GM18907 (cell line): ENCODE data around the gene OGDH.
"Not testable (repeated sequence)": the region's sequence is repeated elsewhere in the genome, so short reads cannot be mapped to it uniquely, and the experiment has no call there.

ENCODE experiments used
- ATAC-seq: cut with Tn5 transposase; IDR thresholded peaks from one replicate; pipeline ENCODE4 v1.9.1; 2021; ENCODE audit warnings: mild to moderate bottlenecking, moderate library complexity; ENCODE audit not compliant: unreplicated experiment

The OGDH gene

DNA sequence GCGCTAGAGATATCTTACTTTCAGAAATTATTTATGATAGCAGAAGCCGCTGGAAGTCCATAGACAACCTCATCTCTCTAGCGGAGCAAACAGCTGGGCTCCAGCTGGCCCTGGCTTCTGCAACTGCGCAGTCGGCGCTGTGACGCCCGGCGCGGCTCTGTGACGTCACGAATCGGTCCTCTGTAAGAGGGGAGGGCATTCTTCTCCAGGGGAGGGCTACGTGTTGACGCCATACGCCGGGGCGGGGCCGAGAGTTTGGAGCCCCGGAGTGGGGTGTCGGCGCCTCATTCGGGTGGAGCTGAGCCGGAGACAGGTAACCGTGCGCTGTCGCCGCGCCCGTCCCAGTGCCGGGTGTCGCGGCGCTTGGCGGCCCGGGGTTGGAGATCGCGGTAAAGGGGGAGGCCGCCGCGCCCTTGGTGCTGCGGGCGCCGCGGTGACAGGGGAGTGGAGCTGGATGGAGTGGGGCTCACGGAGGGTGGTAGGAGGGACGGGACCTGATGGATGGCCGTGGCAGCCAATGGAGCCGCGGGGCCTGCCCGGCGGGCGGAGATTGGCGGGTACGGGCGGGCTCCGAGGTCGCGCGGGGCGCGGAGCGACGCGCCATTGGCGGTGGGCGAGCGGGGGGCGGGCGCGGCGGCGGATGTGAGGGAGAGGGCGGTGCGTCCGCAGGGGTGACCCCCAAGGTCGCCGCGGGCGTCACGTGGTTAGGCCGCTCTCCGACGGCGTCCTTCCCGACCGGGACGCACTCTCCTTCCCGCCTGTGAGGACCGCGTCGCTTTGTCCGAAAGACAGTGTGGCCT is at the start of gene OGDH:
TSS of gene OGDH (plus strand) at position 287 of the 800 bp plus-strand sequence. CDS start 17,717 bp downstream, outside the sequence.
- ATAC-seq = peak; percentile 95

DNA sequence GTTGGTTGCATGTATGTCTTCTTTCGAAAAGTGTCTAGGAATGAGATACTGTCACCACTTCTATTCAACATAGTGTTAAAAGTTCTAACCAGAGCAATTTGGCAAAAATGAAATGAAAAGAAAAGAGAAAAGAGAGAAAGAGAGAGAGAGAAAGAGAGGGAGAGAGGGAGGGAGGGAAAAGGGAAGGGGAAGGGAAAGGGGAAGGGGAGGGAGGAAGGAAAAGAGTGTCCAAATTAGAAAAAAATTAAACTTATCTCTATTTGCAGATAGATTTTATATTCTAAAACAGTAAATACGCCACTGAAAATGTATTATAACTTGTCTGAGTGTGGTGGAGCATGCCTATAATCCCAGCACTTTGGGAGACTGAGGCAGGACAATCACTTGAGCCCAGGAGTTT is 48.9 kb upstream of the OGDH start:
- no peak for ATAC-seq

DNA sequence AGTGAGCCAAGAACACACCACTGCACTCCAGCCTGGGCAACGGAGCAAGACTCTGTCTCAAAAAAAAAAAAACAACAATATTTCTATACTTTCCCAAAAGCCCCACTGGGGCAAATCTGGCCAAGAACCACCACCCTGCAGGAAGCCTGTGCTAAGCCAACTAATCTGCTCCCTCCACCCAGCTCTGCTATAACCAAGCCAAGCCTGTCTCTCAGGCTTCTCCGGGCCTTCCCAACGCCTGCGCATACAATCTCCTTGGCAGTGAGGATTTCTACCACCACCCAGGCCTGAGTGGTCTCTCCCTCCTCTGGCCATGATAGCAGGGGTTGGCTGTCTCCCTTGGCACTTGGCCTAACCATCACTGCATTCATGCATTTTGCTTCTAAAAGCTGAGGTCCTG is 46.9 kb upstream of the OGDH start:
- no peak for ATAC-seq

DNA sequence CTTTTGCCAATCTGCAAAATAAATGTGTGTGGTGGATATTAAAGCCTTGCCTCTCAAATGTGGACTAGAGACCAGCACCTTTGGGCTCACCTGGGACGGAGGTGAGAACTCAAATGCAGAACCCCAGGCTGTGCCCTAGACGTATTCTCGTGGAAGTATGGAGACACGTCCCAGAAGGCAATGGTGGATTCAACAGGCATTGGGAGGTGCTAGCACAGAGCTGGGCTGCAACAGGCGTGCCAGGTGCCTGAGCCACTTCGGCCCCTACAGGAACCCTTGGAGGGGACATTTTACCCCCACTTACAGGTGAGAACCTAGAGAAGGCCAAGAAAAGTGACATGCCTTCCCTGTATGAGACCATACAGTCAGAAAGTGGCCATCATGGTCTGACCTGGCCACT is 44.9 kb upstream of the OGDH start:
- no peak for ATAC-seq

DNA sequence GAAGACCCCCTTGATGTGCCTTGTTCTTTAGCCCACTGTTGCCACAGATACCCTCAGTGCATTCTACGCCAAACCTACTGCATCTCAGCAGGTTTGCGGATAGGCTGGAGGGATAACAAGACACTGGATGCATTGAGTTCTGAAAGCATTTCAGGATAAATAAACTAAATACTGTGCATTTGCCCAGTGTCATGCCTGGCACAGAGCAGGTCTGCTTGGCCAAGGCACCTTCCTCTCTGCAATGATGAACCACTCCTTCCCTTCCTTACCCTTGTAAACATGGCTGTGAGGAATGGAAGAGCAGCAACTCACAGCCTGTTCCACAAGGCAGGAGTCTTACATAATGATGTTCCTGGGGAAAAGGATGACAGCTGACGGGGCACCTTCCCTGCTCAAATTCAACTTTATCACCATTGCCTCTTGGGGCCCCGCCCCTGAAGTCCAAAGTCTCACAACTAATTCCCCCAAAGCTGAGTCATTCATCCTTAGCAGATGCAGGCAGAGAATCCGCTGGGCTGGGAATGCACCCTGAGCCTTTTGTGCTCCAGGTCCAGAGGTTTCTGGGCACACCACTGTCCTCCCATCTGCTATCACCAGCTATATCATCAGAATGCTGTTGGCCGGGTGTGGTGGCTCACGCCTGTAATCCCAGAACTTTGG is 44.3 kb upstream of the OGDH start:
- ATAC-seq = no peak

DNA sequence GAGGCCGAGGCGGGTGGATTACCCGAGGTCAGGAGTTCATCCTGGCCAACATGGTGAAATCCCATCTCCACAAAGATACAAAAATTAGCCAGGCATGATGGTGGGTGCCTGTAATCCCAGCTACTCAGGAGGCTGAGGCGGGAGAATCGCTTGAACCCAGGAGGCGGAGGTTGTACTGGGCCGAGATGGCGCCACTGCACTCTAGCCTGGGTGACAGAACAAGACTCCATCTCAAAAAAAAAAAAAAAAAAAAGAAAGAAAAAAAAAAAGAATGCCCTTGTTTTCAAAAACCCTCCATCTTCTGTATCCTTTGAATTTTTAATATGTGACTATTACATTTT is 43.8 kb upstream of the OGDH start:
- not testable (repeated sequence) for ATAC-seq

DNA sequence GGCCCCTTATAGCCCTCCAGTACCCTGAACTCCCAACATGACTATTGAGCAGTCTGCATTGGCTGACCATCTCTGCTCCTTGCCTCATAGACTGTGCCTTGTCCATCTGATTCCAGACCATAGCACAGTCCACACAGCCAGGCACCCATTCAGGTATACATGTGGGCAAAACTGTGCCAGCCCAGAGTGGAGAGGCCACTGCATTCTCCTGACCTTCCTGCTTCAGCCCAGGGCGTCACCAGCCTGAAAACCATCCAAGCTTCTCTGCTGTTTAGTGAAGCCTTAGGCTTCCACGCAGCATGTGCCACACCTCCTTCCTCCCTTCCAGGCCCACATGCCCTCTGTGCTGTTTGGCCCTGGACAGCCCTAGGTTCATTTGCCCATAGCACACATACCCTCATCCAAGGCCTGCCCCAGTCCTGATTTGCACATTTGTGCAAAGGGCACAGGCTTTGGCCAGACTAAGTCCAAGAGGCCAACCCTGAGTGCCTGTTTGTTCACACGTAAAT is 43.2 kb upstream of the OGDH start:
- no peak for ATAC-seq

DNA sequence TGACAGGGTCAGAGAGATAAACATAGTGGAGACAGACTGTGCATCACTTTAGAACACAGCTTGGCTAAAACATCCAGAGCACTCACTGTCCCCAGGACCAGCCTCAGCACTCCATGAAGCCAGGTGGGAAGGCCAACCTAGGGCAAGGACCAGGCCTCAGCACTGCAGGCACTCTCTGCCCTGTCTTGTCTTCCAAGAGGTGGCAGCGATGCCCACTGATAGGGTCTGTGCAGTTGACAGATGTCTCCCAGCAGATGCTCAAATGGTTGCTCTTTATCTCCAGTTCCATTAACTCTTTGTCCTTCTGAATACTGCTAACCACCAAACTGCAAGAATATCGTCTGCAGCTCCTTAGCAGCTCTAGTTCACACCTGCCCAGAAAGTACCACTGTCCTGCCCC is 41.8 kb upstream of the OGDH start:
- ATAC-seq = no peak

DNA sequence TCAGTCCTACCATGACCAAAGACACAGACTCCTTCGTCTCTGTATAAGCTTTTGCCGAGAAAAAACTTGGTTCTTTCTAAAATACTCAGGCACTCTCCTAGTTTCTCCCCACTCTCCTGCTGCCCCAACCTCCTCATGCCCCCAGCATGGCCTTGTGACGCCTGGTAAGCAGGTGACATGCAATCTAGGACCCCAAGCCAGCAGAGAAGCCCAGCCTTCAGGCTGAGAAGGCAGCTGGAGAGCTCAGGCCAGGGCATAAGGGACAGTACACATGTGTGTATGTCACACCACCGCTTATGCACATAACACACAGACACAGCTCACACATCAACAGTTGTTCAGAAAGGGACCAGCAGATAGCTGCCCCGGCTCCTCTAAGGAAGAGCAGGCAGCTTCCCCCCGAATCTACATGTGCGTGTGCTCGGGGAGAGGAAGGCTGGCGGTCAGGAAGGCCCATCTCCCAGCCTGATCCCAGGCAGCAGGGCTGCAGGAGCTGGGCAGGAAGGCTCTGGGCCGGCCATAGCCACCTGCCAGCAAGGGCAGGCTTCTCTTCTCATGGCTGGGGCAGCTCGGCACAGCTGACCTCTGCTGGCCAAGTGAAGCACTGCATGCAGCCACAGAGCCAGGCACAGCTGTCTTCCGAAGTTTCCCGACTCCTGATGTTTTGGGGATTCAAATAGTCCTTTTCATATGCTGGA is 41.2 kb upstream of the OGDH start:
- ATAC-seq = no peak

DNA sequence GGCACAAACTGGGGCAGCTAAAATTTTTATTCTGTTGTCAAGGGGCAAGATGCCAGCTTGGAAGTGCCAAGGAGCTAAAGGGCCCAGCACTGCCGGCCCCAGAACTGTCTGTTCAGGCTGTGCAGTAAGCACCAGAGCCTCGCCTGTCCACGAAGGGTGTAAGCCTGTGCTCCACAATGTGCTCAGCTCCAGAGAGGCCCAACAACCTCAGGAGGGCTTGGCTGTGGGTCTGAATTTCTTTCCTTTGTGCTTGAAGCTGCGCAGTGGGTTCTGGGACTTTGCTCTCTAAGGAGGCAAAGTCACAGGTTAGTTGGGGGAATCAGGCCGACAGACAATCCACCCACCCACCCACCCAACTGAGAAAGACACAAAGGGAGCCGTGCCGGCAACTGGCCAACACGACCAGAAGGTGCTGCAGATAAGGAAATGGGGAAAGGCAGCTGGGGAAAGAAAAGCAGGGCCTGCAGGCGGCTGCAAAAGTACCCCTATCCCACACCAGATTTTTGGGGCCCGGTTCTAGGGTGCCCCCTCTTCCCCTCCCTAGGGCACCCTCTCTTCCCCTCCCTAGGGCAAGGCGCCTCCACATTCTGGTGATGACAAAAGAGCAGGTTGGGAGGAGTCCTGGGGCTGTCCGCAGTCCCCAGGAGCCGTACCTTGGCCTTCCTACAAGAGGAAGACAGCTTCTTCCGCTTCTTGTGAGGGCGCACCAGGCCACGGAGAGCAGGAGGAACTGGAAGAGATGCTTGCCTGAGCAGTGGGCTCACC is 40.5 kb upstream of the OGDH start:
- ATAC-seq = no peak

DNA sequence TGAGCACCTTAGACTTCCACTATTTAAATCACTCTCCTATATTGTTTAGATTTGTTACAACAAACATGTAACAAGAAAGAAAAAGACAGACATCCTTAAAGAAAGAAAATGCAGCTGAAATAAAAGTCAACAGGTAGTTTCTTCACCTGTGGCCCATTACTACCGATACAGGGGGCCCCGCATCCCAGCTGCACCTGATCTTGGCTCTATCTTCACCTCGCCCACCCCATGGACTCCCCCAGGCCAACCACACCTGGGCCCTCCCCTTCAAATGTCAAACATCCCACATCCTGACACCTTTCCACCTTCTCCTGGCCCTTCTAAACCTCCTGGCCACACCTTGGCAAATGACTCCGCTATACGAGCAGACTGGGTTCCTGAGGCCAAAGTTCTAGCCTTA is 39.7 kb upstream of the OGDH start:
- no peak for ATAC-seq

DNA sequence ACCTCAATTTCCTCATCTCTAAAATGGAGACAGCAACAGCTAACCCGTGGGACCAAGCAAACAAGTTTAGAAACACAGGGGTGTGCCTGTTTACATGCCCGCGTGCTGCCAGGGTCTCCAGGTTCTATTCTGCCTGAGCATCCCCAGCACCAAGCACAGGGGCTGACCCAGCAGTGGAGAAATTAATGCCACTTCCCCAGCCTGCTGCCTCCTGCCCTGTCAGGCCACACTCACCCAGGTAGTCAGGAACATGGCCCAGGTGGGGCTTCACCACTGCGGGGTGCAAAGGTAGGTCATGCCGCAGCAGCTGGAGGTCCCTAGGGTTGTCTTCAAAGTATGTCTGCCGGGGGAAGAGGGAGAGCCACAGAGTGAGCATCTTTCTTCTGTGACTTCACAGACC is 38.5 kb upstream of the OGDH start:
- ATAC-seq = no peak

DNA sequence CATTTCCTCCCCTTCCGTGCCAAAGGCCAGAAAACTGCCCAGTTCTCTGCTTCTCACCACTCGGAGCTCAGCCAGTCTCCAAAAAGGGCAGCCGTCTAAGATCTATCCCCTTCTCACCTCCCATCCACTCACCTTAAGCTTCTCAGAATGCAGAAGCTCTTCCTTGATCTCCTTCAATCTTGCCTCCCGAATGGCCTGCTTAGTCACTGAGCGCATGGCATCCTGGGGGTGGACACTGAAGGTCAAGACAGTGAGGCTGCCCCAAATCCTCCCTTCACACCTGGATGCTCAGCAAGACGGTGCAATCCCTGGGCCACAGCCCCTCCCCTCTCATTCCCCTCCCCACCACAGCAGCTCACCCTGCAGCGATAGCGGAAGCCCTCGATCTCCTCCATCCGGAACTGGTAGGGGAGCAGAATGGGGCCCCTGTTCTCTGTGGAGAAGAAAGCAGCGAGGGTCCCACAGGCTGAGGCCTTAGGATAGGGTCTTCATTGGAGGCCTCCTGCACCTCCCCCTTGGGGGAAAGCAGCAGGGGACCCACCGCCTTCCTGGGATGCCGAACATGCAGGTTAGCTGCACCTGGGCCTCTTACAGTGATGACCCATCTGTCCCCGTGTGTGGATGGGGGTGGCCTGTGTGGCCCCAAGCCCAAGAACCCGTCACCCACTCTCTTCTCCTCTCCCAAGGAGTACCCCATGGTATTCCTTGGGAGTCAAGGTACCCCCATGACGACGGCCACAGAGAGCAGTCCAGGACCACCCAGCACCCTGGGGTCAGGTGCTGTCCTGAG is 37.5 kb upstream of the OGDH start:
- ATAC-seq = no peak

DNA sequence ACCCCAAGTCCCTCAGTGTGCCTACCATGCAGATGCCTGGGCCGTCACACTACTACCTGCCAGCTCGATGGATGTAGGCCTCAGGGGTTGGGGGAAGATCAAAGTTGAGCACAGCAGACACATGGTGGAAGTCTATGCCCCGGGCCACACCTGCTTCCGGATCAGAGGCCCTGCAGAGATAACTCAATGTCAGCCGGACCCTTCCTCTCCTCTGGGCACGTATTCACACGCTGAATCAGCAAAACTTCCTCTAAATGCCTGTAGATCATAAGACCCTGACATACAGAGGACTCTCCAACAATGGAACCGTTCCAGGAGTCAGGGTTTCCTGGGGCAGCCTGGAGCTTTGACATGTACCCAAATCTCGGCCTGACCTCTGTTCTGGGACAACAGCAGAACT is 36.5 kb upstream of the OGDH start:
- no peak for ATAC-seq

DNA sequence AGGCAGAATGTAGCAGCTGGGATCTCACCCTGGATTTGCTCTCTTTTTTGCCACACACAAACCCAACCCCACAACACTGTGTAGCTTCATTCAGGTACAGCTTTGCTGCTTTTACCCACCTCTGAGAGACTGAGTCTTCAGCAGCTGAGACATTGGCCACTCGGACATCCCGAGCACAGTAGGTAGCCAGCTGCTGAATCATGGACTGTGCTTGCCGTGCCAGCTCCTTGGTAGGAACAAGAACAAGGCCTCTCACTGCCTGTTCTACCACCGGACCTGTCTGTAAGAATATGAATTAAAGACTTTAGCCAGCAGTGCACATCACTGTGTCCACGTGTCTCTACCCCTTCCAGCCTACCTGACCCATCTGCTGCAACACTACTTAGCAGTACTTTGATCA is 33.7 kb upstream of the OGDH start:
- ATAC-seq = no peak

DNA sequence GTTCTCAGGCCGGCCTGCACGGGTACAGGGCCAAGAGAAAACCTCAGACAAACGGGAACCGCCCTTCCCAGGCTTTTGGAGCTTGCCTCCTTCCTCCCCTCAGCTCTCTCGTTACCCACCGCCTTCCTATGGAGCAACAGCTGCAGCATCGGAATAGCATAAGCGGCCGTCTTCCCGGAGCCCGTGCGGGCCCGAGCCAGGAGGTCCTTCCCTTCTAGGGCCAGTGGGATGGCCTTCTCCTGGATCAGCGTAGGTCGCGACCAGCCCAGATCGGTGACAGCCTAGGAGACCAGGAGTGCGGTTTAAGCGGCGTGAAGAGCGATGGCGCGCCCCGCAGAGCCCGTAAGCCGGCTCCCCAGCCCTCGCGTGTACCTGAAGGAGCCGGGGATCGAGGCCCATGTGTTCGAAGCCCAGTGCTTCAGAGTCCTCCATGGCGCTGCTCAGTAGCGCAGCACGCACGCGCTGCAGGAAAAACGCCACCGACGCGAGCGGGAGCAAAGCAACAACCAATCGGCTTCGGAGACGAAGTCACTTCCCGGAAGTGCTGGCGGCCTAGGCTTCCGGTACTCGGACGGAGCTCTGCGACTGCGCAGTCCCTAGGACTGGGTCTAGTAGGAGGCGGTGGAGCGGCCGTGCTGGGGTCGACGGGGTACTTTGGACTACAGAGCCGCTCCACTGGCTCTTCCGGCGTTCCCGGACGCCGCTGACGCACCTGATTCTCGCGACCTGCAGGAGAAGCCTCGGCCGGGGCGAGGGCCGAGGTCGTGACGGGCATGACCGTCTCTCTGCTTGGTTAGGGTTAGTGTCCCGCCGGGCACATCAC is 32.8 kb upstream of the OGDH start, which contains the start of gene DDX56:
TSS of gene DDX56 (minus strand) at position 445 of the 823 bp plus-strand sequence. CDS start at position 432, 13 bp downstream.
- peak; percentile 92 for ATAC-seq

DNA sequence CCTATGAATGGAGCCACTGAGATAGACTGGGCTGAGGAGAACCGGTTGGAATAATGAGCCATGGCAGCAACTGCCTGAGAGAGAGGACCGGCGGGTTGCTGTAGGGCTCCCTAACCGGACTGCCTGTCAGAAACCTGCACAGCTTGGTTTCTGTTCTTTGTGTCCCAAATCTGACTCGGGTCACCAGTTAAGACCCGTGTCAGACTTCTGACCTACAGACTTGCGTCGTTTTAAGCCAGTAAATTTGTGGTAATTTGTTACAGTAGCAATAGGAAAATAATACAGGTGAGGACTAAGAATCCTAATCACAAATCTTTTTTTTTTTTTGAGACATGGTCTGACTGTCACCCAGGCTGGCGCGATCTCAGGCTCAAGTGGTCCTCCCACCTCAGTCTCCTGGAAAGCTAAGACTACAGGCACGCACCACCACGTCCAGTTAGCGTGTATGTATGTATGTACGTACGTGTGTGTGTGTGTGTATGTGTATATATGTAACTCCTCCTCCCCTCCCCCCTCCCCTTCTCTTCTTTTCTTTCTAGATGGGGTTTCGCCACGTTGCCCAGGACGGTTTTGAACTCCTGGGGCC is 32.0 kb upstream of the OGDH start:
- peak; percentile 11 for ATAC-seq

DNA sequence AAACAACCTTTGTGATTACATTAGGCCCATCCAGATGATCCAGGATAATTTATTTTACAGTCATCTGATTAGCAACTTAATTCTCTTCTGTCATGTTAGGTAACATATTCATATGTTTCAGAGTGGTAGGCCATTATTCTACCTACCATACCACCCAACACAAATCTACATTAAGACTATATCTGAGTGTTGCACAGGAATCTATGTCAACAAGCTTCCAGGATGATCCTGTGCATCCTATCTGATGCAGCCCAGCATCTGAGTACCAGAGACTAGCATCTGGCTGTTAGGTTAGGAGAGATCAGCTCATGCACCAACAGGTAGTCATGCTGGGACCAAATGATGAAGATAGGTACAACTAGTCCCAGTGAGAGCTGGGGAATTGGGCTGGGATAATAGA is 31.4 kb upstream of the OGDH start:
- no peak for ATAC-seq

DNA sequence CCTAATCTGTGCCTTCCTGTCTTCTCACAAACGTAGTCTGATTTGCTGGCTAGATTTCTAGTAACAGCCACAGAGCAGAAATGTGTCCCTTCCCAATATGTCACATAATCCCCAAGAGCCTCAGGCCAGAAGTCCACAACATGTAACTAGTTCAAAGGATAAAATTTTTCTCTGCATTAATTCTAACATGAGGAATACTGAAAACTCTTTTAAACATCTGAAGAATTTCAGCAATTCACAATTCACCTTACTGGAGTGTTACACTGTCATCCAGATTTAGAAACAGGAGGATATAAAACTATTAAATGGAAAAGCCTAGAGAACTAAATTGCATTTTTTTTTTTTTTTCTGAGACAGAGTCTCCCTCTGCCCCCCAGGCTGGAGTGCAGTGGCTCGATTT is 30.2 kb upstream of the OGDH start:
- ATAC-seq = no peak
